AG09309 (cell line): Measurements from ENCODE around the gene PIP5K1C.

Experiments
- DNase-seq: peaks from one replicate; pipeline ENCODE4 v3.0.0-alpha.2; 2010; ENCODE audit warnings: low read depth
- H3K4me3 ChIP-seq: 2 replicates; pipeline ENCODE4 v1.5.1; 2011; ENCODE audit warnings: mild to moderate bottlenecking, low read depth, low read length, moderate library complexity; ENCODE audit not compliant: control insufficient read depth
- TF ChIP-seq, protein P1 (sequence below): IDR thresholded peaks from 2 replicates; pipeline ENCODE4 v1.5.1; 2011; ENCODE audit warnings: mild to moderate bottlenecking, low read depth, low read length, inconsistent platforms; ENCODE audit not compliant: insufficient read depth, control insufficient read depth; ENCODE audit errors: missing control alignments

Gene PIP5K1C

DNA sequence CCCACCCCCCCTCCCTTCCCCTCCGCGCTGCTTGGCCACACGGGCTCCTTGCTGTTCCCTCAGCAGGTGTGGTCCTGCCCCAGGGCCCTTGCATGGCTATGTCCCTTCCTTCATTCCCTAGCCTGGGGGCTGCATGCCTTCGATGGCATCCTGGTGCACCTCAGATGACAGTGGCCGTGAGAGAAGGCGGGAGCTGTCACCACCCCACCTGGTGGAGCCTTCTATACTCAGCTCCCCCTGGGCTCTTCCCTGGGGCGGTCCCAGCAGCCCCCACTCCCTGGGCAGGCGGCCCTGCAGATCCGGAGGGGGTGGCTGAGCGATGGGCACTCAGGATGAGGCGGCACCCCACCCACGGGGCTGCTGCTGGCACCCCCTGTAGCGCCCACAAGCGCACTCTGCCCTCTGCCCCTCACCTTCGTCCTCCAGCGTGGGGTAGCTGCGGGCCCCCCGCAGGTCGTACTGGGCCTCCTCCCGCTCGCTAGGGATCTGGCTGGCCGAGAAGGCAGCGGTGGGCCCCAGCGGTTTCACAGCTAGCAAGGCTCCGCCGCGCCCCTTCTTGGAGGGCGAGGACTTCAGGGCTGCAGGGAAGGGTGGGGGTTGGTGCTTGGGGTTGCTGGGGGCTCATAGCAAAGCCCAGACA lies 56.5 kb downstream of the PIP5K1C start:
- no peak for DNase-seq
- no peak overlapping the region for H3K4me3 ChIP-seq
- TF ChIP-seq, protein P1, sequence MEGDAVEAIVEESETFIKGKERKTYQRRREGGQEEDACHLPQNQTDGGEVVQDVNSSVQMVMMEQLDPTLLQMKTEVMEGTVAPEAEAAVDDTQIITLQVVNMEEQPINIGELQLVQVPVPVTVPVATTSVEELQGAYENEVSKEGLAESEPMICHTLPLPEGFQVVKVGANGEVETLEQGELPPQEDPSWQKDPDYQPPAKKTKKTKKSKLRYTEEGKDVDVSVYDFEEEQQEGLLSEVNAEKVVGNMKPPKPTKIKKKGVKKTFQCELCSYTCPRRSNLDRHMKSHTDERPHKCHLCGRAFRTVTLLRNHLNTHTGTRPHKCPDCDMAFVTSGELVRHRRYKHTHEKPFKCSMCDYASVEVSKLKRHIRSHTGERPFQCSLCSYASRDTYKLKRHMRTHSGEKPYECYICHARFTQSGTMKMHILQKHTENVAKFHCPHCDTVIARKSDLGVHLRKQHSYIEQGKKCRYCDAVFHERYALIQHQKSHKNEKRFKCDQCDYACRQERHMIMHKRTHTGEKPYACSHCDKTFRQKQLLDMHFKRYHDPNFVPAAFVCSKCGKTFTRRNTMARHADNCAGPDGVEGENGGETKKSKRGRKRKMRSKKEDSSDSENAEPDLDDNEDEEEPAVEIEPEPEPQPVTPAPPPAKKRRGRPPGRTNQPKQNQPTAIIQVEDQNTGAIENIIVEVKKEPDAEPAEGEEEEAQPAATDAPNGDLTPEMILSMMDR: no peak

DNA sequence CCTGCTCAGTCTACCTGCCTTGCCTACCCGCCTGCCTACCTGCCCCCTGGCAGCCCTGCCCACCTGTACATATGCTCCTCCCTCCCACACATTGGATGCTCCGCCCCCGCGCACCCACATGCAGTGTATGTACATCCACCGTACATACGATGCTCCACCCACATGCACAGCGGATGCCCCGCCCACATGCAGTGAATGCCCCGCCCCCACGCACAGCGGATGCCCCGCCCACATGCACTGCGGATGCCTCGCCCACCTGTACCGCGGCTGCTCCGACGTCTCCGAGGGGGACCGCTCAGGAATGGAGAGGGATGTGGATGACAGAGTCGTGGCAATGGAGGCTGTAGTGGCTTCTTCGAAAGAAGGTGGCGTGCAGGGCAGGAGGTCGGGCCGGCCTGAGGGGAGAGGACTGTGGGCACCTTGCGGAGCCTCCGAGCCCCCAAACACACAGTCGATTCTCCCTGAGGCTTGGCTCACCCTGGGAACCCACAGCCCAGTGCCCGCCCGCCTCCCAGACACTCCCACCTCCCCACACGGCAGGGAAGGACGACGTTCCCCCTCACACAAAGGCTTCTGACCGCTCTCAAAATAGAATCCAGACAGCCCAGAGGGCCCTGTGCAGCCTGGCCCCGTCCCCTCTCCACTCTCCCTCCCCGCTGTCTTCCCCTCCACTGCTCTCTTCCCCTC lies 57.1 kb downstream of the PIP5K1C start:
- DNase-seq: no peak
- TF ChIP-seq, protein P1: no peak
- H3K4me3 ChIP-seq: no peak overlapping the region

- H3K4me3 ChIP-seq: no peak overlapping the region
- no peak for DNase-seq
- TF ChIP-seq, protein P1: no peak
Measured at GRCh38 chr19:3642296-3642695, 58.0 kb downstream of the PIP5K1C start.

GRCh38 chr19:3641515-3642269 lies 58.6 kb downstream of the PIP5K1C start:
- H3K4me3 ChIP-seq: no peak overlapping the region
- no peak for DNase-seq
- TF ChIP-seq, protein P1: no peak

GRCh38 chr19:3639479-3639878 lies 60.8 kb downstream of the PIP5K1C start:
- no peak for DNase-seq
- TF ChIP-seq, protein P1: no peak
- no peak overlapping the region for H3K4me3 ChIP-seq

DNA sequence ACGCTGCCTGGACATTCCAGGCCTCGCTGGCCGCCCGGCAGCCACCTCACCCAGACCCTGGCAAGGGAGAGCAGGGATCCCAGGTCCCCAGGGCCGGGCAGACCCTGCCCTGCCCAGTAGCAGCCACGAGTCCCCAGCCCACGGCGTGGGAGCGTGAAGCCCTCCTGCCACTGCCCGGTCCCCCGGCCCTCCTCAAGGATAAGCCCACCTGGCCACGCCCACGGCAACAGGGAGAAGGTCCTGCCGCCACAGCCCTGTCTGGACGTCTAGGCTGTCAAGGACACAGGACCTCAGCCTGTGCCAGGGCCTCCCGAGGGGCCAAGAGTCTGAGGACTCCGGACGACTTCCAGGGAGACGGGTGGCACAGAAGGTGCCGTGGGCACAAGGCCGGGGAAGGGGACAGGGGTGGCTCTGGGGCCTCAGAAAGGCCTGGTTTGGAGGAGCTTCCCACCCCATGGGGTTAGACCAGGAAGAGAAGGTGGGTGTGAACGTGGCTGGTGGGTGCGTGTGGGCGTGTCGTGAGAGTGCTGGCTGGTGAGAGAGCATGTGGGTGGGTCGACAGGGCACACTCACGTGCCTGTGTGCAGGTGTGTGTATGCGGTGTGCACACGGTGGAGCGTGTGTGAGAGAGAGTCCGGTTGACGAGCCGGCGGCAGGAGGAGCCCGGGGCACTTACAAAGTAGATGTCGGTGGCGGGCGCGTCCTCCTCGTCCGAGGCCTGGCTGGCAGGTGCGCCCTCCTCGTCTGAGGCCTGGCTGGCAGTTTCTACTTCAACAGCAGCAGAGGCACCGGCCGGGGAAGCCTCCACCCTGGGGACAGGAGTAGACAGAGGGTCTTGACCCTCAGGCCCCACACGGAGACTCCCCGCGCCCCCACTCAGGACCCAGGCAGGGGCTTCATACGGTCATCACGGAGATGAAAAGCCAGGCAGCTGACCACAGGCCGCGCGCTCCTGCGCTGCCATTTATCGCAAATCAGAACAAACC lies 61.8 kb downstream of the PIP5K1C start:
- TF ChIP-seq, protein P1: no peak
- no peak for DNase-seq

More for the DNA sequence above, 61.8 kb downstream of the PIP5K1C start:
- no peak overlapping the region for H3K4me3 ChIP-seq
